SK-N-MC (cell line): ENCODE data around the gene PPP1R12B.
"Not testable (repeated sequence)": the region's sequence is repeated elsewhere in the genome, so short reads cannot be mapped to it uniquely, and the experiment has no call there.

Source experiments
- DNase-seq: peaks from one replicate; pipeline ENCODE4 v3.0.0-alpha.2; 2011; ENCODE audit warnings: low read depth, low spot score
- H3K27ac ChIP-seq: fragments of 200-600 bp; sonication (generic); 2 replicates; pipeline ENCODE4 v1.5.1; 2016; ENCODE audit warnings: mixed run types
- H3K36me3 ChIP-seq: fragments of 200-600 bp; sonication (generic); 2 replicates; pipeline ENCODE4 v1.6.1; 2017; ENCODE audit warnings: antibody characterized with exemption, low read length, mixed read lengths; ENCODE audit not compliant: insufficient read depth
- H3K4me3 ChIP-seq: fragments of 200-600 bp; sonication (generic); 2 replicates; pipeline ENCODE4 v1.5.1; 2016
- H3K9ac ChIP-seq: fragments of 200-600 bp; sonication (generic); 2 replicates; pipeline ENCODE4 v1.8.0; 2017; ENCODE audit warnings: mixed run types, mixed read lengths; ENCODE audit not compliant: insufficient read length
- H3K9me3 ChIP-seq: fragments of 200-600 bp; sonication (generic); 2 replicates; pipeline ENCODE4 v1.6.1; 2017; ENCODE audit warnings: low read depth, mild to moderate bottlenecking, antibody characterized with exemption, low read length, moderate library complexity, mixed read lengths
- EZH2 ChIP-seq: fragments of 200-600 bp; sonication (generic); IDR thresholded peaks from one replicate; pipeline ENCODE4 v1.6.1; 2017; ENCODE audit warnings: antibody characterized with exemption
- FOXP2 ChIP-seq: optimal IDR thresholded peaks from 2 replicates; pipeline ENCODE3; 2011; ENCODE audit warnings: mild to moderate bottlenecking, moderate library complexity; ENCODE audit not compliant: insufficient read depth; ENCODE audit errors: extremely low read length, control extremely low read depth
- POLR2AphosphoS5 ChIP-seq: IDR thresholded peaks from 2 replicates; pipeline ENCODE4 v1.6.1; 2012; ENCODE audit warnings: mild to moderate bottlenecking, low read depth, low read length, borderline replicate concordance

Gene PPP1R12B

DNA sequence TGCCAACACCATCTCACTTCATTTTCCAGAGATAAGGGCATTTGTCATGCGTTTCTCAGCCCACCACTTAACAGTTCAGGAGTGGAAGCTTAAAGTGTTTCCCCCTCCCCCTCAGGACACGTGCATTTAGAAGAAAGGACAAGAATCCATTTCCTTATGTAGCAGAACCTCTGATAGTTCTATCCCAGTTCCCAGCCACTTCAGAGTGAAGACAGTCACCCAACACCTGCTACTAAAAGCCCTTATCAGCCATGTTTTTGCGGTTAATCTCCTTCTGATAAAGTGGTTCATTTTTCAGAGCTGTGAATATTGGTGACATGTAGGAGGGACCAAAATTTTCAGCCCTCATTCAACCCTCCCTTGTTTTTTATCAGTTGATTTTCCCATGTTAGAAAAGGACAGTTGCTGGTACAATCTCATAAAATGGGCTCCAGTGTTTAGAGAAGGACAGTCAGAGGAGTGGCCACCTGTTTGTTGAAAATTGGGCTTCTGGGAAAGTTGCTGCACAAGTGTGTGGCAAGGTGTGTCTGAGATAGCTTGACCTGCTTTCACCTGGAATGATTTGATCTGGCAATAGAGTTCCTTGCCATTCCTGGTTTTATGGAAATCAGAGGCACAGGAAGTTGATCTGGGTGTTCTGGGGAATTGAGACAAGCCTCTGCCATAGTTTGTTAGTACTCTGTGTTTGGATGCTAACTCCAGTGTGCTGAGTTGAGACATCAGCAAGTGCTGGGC, 114.0 kb downstream of the PPP1R12B start:
- Histone ChIP-seq H3K27ac (no peak overlapping the region), H3K9me3 (no peaks in the 10 kb centered on the region), H3K36me3 (no peaks in the 10 kb centered on the region), H3K4me3 (no peak overlapping the region), H3K9ac (no peak overlapping the region)
- TF ChIP-seq EZH2 (no peak), FOXP2 (no peak), POLR2AphosphoS5 (no peak)
- DNase-seq, result no peak

GRCh38 chr1:202464153-202464742, 115.7 kb downstream of the PPP1R12B start:
- H3K36me3 ChIP-seq, H3K9ac ChIP-seq, H3K4me3 ChIP-seq, H3K27ac ChIP-seq, H3K9me3 ChIP-seq, DNase-seq: not testable (repeated sequence)

DNA sequence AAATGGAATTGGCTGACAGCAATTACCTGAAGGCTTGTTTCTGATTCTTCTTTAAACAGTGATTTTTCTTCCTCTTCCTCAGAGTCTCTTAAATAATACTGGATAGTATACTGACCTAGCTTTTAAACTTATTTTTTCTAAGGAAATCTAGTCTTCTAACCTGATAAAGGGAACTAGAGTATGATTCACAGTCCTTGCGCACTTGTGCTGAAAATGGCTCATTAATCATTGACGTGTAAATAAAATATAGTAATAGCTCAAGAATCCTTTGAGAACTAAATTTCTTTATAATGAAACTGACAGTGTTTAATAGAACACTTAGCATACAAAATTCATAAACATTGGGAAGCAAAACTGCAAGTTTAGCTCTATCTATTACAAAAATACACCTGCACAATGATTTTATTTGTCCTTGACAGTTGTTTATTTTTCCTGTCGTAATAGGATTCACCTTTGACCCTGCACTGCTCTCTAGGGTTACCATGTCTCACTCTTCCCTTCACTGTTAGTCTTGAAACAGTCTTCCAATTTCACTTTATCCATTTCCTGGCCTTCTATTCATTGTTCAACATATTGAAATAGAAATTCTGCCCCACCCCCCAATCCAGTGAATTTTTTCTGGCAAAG, 117.3 kb downstream of the PPP1R12B start:
- H3K36me3 ChIP-seq, H3K27ac ChIP-seq, H3K9ac ChIP-seq, H3K4me3 ChIP-seq, H3K9me3 ChIP-seq, DNase-seq: not testable (repeated sequence)

- DNase-seq, H3K36me3 ChIP-seq, H3K9ac ChIP-seq, H3K4me3 ChIP-seq, H3K27ac ChIP-seq, H3K9me3 ChIP-seq: not testable (repeated sequence)
These were observed 117.8 kb downstream of the PPP1R12B start for GRCh38 chr1:202466339-202466738.

DNA sequence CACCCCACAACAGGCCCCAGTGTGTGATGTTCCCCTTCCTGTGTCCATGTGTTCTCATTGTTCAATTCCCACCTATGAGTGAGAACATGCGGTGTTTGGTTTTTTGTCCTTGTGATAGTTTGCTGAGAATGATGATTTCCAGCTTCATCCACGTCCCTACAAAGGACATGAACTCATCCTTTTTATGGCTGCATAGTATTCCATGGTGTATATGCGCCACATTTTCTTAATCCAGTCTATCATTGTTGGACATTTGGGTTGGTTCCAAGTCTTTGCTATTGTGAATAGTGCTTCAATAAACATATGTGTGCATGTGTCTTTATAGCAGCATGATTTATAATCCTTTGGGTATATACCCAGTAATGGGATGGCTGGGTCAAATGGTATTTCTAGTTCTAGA, 118.9 kb downstream of the PPP1R12B start:
- not testable (repeated sequence) for DNase-seq, H3K9me3 ChIP-seq, H3K9ac ChIP-seq, H3K36me3 ChIP-seq, H3K4me3 ChIP-seq, H3K27ac ChIP-seq

DNA sequence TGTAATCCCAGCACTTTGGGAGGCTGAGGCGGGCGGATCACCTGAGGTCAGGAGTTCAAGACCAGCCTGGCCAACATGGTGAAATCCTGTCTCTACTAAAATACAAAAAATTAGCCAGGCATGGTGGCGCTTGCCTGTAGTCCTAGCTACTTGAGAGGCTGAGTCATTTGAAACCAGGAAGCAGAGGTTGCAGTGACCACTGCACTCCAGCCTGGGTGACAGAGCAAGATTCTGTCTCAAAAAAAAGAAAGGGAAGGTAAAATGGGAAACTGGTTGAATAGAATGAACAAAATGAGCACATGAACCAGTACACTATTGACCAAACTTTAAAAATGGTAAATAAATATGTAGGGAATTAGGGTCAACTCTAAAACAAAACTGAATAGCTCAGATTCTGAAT, 120.2 kb downstream of the PPP1R12B start:
- H3K27ac ChIP-seq, H3K36me3 ChIP-seq, H3K4me3 ChIP-seq, H3K9me3 ChIP-seq, DNase-seq, H3K9ac ChIP-seq: not testable (repeated sequence)

DNA sequence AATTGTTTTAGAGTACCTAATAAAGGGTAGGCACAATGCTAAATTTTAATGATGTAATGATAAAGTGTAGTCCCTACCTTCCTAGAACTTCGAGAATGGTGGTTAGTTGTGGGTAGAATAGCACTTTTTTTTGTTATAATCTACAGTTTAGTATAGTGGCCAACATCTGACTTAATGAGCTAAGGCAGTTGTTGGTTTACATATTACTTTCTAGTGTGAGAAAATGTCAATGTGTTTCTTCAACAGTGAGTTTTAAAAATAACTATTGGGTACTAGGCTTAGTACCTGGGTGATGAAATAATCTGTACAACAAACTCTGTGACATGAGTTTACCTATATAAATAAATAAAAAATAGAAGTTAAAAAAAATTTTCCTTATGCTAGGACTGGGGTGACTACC, 120.6 kb downstream of the PPP1R12B start:
- not testable (repeated sequence) for H3K36me3 ChIP-seq, H3K9ac ChIP-seq, DNase-seq, H3K9me3 ChIP-seq, H3K4me3 ChIP-seq, H3K27ac ChIP-seq

GRCh38 chr1:202471246-202471645, 122.7 kb downstream of the PPP1R12B start:
- no peak for TF ChIP-seq POLR2AphosphoS5
- no peak for TF ChIP-seq FOXP2
- TF ChIP-seq EZH2, result no peak
- no peaks in the 10 kb centered on the region for H3K9me3 ChIP-seq
- no peak overlapping the region for H3K27ac ChIP-seq
- no peak overlapping the region for H3K9ac ChIP-seq
- no peaks in the 10 kb centered on the region for H3K36me3 ChIP-seq
- no peak for DNase-seq
- no peak overlapping the region for H3K4me3 ChIP-seq

DNA sequence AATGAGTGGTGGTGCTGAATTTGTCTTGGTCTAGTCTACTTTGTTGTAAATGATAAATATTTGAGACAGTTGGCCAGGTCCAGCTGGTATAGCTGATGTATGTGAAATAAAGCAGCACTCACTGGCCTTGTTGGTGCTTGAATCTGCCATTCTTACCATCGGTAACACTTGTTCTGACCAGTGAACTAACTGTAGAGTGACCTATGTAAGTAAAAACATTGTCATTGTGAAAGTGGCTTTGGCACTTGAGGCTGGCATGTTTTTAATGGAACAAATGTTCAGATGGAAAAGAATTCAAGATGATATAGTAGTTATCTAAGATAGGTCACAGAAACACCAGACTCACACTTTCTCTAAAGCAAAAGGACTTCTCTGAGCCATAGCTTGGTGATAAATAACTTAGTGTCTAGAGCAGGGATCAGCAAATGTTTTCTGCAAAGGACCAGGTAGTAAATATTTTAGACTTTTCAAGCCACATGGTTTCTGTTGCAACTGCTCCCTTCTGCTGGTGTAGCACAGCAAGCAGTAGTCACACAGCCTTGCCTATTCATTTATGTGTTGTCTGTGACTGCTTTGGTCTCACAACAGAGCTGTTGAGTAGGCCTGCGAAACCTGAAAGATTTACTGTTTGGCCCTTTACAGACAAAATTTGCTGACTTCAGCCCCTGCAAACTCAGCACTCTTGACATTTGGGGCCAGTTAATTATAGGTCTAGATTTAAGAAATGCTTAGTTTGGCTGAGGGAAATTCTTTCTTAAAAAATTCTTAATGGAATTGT, 124.0 kb downstream of the PPP1R12B start:
- not testable (repeated sequence) for H3K27ac ChIP-seq, H3K4me3 ChIP-seq, H3K9me3 ChIP-seq, H3K36me3 ChIP-seq, H3K9ac ChIP-seq, DNase-seq

- not testable (repeated sequence) for H3K9me3 ChIP-seq, DNase-seq, H3K9ac ChIP-seq, H3K36me3 ChIP-seq, H3K4me3 ChIP-seq, H3K27ac ChIP-seq
These were observed 125.0 kb downstream of the PPP1R12B start for GRCh38 chr1:202473266-202474045.

DNA sequence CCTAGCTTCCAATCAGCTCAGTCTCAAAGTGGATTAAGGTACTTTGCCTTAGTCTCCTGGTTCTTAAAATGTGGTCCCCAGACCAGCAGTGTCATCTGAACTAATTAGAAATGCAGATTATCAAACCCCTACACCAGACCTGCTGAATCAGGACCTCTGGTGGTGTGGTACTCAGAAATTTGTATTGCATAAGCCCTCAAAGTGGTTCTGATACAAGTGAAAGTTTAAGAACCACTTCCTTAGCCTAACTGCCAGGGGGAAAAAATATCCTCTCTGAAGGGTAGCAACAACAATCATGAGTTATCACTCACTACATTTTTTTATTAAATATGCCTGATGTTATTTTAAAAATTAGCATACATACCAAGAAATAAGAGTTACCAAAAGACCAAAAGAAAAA, 131.2 kb downstream of the PPP1R12B start:
- not testable (repeated sequence) for H3K4me3 ChIP-seq, H3K9ac ChIP-seq, H3K9me3 ChIP-seq, DNase-seq, H3K36me3 ChIP-seq, H3K27ac ChIP-seq

DNA sequence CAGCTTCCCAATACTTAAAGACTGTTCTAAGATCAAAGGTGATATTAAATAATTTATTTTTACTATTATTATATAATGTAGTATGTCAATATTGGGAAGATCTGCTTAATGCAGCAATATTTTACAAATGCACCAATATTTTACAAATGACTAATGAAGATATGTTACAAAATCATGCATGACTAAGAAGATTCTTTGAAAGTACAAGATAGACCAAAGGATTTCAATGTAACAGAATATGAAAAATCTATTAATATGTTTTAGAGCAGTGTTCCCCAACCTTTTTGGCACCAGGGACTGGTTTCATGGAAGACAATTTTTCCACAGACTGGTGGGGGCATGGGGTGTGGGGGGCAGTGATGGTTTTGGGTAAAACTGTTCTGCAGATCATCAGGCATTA, 132.1 kb downstream of the PPP1R12B start:
- not testable (repeated sequence) for H3K9ac ChIP-seq, H3K4me3 ChIP-seq, H3K27ac ChIP-seq, H3K9me3 ChIP-seq, H3K36me3 ChIP-seq, DNase-seq
